ENCODE data around the gene EPHA8.

EPHA8 gene

DNA sequence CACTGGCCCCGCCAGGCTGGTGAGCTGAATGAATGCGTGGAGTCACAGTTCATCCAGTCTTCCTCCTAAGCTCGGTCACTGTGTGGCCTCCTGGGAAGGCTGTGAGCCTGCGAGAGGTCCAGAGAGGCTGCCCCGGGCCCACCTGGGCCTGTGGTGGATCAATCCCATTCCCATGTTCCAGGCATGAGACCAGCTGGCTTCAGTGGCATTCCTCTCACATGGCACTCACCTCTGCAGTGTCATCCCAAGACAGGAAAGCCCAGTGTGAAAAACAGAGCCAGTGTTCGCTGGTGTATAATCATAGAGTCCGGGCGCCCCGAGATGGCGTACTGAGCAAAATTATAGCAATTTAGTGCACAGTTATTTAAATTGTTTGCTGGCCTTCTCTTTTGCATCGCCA lies 37.6 kb upstream of the EPHA8 start:
- H3K4me3 ChIP-seq (ENCODE audit: low read depth, low read length), result no peak overlapping the region
- H2AFZ ChIP-seq, result no peak overlapping the region
- no peak overlapping the region for H3K27ac ChIP-seq
- TF ChIP-seq, protein P1, sequence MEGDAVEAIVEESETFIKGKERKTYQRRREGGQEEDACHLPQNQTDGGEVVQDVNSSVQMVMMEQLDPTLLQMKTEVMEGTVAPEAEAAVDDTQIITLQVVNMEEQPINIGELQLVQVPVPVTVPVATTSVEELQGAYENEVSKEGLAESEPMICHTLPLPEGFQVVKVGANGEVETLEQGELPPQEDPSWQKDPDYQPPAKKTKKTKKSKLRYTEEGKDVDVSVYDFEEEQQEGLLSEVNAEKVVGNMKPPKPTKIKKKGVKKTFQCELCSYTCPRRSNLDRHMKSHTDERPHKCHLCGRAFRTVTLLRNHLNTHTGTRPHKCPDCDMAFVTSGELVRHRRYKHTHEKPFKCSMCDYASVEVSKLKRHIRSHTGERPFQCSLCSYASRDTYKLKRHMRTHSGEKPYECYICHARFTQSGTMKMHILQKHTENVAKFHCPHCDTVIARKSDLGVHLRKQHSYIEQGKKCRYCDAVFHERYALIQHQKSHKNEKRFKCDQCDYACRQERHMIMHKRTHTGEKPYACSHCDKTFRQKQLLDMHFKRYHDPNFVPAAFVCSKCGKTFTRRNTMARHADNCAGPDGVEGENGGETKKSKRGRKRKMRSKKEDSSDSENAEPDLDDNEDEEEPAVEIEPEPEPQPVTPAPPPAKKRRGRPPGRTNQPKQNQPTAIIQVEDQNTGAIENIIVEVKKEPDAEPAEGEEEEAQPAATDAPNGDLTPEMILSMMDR (IDR thresholded peaks at IDR 0.05), result no peak
- no peaks in the 10 kb centered on the region for H3K9me3 ChIP-seq (ENCODE audit: control insufficient read depth, low read length)
- H3K27me3 ChIP-seq (ENCODE audit: control insufficient read depth, insufficient read depth, low read length), result no peaks in the 10 kb centered on the region
- H3K4me2 ChIP-seq (ENCODE audit: low read length), result no peak overlapping the region
- no peaks in the 10 kb centered on the region for H3K4me1 ChIP-seq
- H3K36me3 ChIP-seq (ENCODE audit: control insufficient read depth, insufficient read depth, low read length), result no peaks in the 10 kb centered on the region
- no peak overlapping the region for H3K9ac ChIP-seq
- no peaks in the 10 kb centered on the region for H3K79me2 ChIP-seq

DNA sequence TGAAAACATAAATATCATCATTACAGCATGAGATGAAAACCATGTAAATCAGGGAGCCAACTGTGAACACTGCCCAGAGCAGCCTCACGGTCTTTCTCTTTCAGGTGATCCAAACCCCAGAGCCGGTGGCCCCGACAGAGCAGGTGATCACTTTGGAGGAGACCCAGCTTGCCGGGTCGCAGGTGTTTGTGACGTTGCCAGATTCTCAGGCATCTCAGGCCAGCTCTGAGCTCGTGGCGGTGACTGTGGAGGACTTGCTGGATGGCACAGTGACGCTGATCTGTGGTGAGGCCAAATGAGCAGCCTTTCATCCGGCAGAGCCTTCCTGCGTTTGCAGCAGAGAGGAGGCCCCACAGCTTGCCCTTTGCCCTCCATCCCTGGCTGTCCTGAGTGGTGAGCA lies 37.2 kb upstream of the EPHA8 start:
- Histone ChIP-seq H3K9me3 (ENCODE audit: control insufficient read depth, low read length) (no peaks in the 10 kb centered on the region), H3K4me3 (ENCODE audit: low read depth, low read length) (no peak overlapping the region), H2AFZ (no peak overlapping the region), H3K27me3 (ENCODE audit: control insufficient read depth, insufficient read depth, low read length) (no peaks in the 10 kb centered on the region), H3K27ac (no peak overlapping the region), H3K79me2 (no peaks in the 10 kb centered on the region), H3K4me2 (ENCODE audit: low read length) (no peak overlapping the region), H3K36me3 (ENCODE audit: control insufficient read depth, insufficient read depth, low read length) (no peaks in the 10 kb centered on the region), H3K4me1 (no peaks in the 10 kb centered on the region), H3K9ac (no peak overlapping the region)
- TF ChIP-seq, protein P1 (IDR thresholded peaks at IDR 0.05), result no peak

DNA sequence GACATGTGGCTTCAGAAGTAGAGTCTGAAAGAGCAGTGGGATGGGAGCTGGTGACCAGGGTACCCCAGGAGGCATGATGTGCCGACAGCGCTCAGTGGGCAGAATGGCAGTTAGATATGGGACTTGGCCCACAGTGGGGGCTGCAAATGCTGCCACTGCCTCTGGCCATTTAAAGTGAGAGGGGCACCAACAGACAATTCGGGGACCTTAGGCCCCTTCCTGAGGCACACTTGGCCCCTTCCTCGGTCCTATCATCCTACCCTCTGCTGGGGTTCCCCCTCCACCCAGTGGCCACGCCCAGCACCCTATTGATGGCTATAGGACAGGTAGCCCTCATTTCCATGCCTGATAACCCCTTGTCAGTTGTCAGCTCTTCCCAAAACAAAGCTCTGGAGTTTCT lies 36.6 kb upstream of the EPHA8 start:
- Histone ChIP-seq H3K27ac (no peak overlapping the region), H3K4me1 (no peaks in the 10 kb centered on the region), H3K79me2 (no peaks in the 10 kb centered on the region), H3K4me2 (ENCODE audit: low read length) (no peak overlapping the region), H3K27me3 (ENCODE audit: control insufficient read depth, insufficient read depth, low read length) (no peaks in the 10 kb centered on the region), H3K9ac (no peak overlapping the region), H3K4me3 (ENCODE audit: low read depth, low read length) (no peak overlapping the region), H3K36me3 (ENCODE audit: control insufficient read depth, insufficient read depth, low read length) (no peaks in the 10 kb centered on the region), H2AFZ (no peak overlapping the region), H3K9me3 (ENCODE audit: control insufficient read depth, low read length) (no peaks in the 10 kb centered on the region)
- TF ChIP-seq, protein P1 (IDR thresholded peaks at IDR 0.05), result no peak

DNA sequence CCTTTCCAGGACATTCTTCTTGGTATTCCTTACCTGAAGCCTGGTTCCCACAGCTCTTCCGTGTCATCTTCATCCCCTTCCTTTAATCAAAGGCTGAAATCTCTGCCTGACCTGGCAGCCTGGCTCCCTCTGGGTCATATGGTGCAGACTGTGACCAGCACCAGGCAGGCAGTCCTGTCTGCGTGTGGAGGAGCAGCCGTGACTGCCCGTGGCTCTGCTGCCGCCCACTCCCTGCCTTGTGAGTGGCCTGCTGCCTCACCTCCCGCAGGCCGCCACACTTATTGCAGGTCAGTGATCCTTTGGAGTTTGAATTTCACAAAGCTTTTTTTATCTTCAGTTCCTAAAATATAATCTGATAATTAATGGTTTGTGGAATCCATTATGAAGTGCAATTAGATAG lies 36.2 kb upstream of the EPHA8 start:
- H3K9me3 ChIP-seq (ENCODE audit: control insufficient read depth, low read length), result no peaks in the 10 kb centered on the region
- no peak overlapping the region for H3K4me2 ChIP-seq (ENCODE audit: low read length)
- no peaks in the 10 kb centered on the region for H3K79me2 ChIP-seq
- H2AFZ ChIP-seq, result no peak overlapping the region
- H3K4me1 ChIP-seq, result no peaks in the 10 kb centered on the region
- no peaks in the 10 kb centered on the region for H3K27me3 ChIP-seq (ENCODE audit: control insufficient read depth, insufficient read depth, low read length)
- TF ChIP-seq, protein P1 (IDR thresholded peaks at IDR 0.05), result no peak
- H3K9ac ChIP-seq, result no peak overlapping the region
- H3K27ac ChIP-seq, result no peak overlapping the region
- no peak overlapping the region for H3K4me3 ChIP-seq (ENCODE audit: low read depth, low read length)
- no peaks in the 10 kb centered on the region for H3K36me3 ChIP-seq (ENCODE audit: control insufficient read depth, insufficient read depth, low read length)

DNA sequence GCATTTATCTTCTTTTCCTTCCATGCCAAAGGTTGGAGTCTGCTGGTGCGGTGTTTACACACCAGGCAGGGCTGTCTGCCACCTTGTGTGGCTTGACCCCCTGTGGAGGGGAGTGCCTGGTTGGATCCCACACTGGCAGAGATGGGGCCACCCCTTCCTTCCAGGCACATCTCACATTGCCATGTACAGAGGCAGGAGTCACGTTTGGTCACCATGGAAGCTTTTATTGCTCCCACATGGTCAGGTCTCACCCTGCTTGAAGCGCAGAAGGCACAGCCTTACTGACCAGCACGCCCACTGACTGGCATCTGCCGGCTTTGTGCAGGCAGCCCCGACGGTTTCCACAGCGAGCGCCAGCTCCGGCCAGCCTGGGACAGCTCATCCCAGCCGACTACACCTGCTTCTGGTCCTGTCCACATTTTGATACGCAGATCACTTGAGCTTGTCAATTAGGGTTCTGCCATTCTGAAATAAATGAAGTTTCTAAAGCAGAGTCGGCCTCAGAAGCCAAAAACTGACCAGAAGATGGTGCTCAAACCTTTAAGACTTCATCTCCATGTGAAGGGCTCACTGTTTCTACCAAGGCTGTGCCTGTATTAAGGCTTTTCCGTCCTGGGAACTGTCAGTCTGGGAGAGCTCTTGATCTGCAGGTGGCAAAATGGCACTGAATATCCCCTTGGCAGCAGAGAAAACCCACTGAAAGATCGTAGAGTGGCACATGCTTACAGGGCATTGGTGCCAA lies 35.6 kb upstream of the EPHA8 start:
- no peak overlapping the region for H3K4me3 ChIP-seq (ENCODE audit: low read depth, low read length)
- H3K79me2 ChIP-seq, result no peaks in the 10 kb centered on the region
- H3K27me3 ChIP-seq (ENCODE audit: control insufficient read depth, insufficient read depth, low read length), result no peaks in the 10 kb centered on the region
- H3K4me1 ChIP-seq, result no peaks in the 10 kb centered on the region
- no peak overlapping the region for H3K4me2 ChIP-seq (ENCODE audit: low read length)
- H3K36me3 ChIP-seq (ENCODE audit: control insufficient read depth, insufficient read depth, low read length), result no peaks in the 10 kb centered on the region
- no peak overlapping the region for H2AFZ ChIP-seq
- H3K27ac ChIP-seq, result no peak overlapping the region
- no peak overlapping the region for H3K9ac ChIP-seq
- TF ChIP-seq, protein P1 (IDR thresholded peaks at IDR 0.05), result no peak
- H3K9me3 ChIP-seq (ENCODE audit: control insufficient read depth, low read length), result no peaks in the 10 kb centered on the region

Data from parathyroid adenoma (tissue), 2 donors.